Fibroblast of lung (primary cell): Measurements from ENCODE around the gene MRPS9. TPM values are rescaled to one million over a fixed set of nuclear protein-coding genes. Genes with fewer than 3 reads are reported as not detected.

Experiments
- DNase-seq, 2 donors: peaks; one replicate each; pipeline versions ENCODE4 v3.0.0 to v3.0.0-alpha.2; 2010; ENCODE audit warnings: low read depth in 2 of 2
- H2AFZ ChIP-seq: 2 replicates; pipeline ENCODE4 v1.5.1; 2012; ENCODE audit warnings: low read length, control low read depth, inconsistent platforms
- H3K27ac ChIP-seq: 2 replicates; pipeline ENCODE4 v1.5.1; 2011; ENCODE audit warnings: low read length, control low read depth; ENCODE audit not compliant: insufficient read depth
- H3K27me3 ChIP-seq: 2 replicates; pipeline ENCODE4 v1.5.1; 2011; ENCODE audit warnings: mild to moderate bottlenecking, low read length; ENCODE audit not compliant: control insufficient read depth, insufficient read depth
- H3K36me3 ChIP-seq: 2 replicates; pipeline ENCODE4 v1.5.1; 2011; ENCODE audit warnings: low read length; ENCODE audit not compliant: control insufficient read depth, insufficient read depth
- H3K4me1 ChIP-seq: 2 replicates; pipeline ENCODE4 v1.5.1; 2011; ENCODE audit warnings: low read length; ENCODE audit not compliant: control insufficient read depth, insufficient read depth; ENCODE audit errors: extremely low read depth
- H3K4me2 ChIP-seq: 2 replicates; pipeline ENCODE4 v1.5.1; 2011; ENCODE audit warnings: low read length, control low read depth; ENCODE audit not compliant: insufficient read depth; ENCODE audit errors: extremely low read depth
- H3K4me3 ChIP-seq, 4 experiments: fragments of 200-600 bp in 1 of 4; sonication (generic) in 1 of 4; replicated peaks in 1 of 4; 2 replicates each; pipeline ENCODE4 v1.5.1; 2011 to 2016; ENCODE audit warnings: low read length in 4 of 4, low read depth in 3 of 4, mild to moderate bottlenecking in 3 of 4, control low read depth in 2 of 4, inconsistent platforms in 1 of 4, mixed read lengths in 1 of 4; ENCODE audit not compliant: insufficient read depth in 1 of 4; ENCODE audit errors: control extremely low read depth in 1 of 4
- H3K79me2 ChIP-seq: 2 replicates; pipeline ENCODE4 v1.5.1; 2012; ENCODE audit warnings: mild to moderate bottlenecking, low read length, inconsistent platforms; ENCODE audit not compliant: control insufficient read depth, insufficient read depth
- H3K9ac ChIP-seq: 2 replicates; pipeline ENCODE4 v1.5.1; 2011; ENCODE audit warnings: mild to moderate bottlenecking, low read length, control low read depth; ENCODE audit not compliant: insufficient read depth
- H3K9me3 ChIP-seq: 2 replicates; pipeline ENCODE4 v1.5.1; 2012; ENCODE audit warnings: low read depth, low read length; ENCODE audit not compliant: control insufficient read depth, insufficient read depth
- H4K20me1 ChIP-seq: 2 replicates; pipeline ENCODE4 v1.5.1; 2011; ENCODE audit warnings: low read length; ENCODE audit not compliant: control insufficient read depth, insufficient read depth; ENCODE audit errors: extremely low read depth
- EZH2 ChIP-seq: IDR thresholded peaks from 2 replicates; pipeline ENCODE4 v1.5.1; 2012; ENCODE audit warnings: low read length, control low read depth, mild to moderate bottlenecking; ENCODE audit errors: missing control alignments
- polyA plus RNA-seq, 2 donors: library from polyadenylated mRNA; depleted of rRNA in 1 of 2; stranded (reverse) in 1 of 2; unstranded in 1 of 2; fragments of >200 nt; gene quantifications; 2 replicates each; pipeline ENCODE4 v1.2.1, GENCODE V29; 2011 to 2012; ENCODE audit warnings: missing spikeins in 1 of 2
- total RNA-seq: library from RNA; depleted of rRNA; stranded (reverse); fragments of >200 nt; gene quantifications from 2 replicates; pipeline ENCODE4 v1.2.1, GENCODE V29; 2014
- TF ChIP-seq, protein P1 (sequence below), 2 donors: IDR thresholded peaks in 1 of 2; conservative IDR thresholded peaks in 1 of 2; 1 replicate in 1 of 2; 2 replicates in 1 of 2; pipeline ENCODE4 v1.5.1; 2011 to 2012; ENCODE audit warnings: low read length in 2 of 2, control low read depth in 1 of 2, inconsistent platforms in 1 of 2, low read depth in 1 of 2, mild to moderate bottlenecking in 1 of 2

Gene MRPS9
- total and polyA plus RNA-seq, 2 donors (not counting 1 experiment from before 2014, with no cell fraction given), result 21.3 to 25.3 TPM

DNA sequence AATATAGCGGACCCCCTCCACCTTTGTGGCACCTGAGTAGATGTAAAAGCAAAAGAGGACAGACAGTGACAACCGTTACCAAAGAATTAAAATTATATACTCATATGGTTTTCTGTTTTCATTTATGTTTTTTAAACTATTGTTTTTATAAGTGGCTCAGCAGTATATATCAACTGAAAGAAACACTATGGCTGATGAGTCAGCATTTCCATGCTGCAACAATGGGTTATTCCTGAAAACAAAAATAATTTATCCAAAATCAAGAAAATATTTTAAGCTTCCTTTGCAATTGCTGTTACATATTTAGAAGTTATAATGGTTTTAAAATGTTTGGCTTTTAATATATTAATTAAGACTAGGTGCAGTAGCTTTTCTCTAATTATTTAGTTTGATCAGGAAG is 17.7 kb downstream of the MRPS9 start:
- no peak overlapping the region for H3K4me2 ChIP-seq
- no peak overlapping the region for H3K4me3 ChIP-seq
- no peak overlapping the region for H3K9ac ChIP-seq
- H3K27me3 ChIP-seq, result no peaks in the 10 kb centered on the region
- H3K79me2 ChIP-seq, result no peaks in the 10 kb centered on the region
- no peak overlapping the region for H2AFZ ChIP-seq
- TF ChIP-seq, protein P1, sequence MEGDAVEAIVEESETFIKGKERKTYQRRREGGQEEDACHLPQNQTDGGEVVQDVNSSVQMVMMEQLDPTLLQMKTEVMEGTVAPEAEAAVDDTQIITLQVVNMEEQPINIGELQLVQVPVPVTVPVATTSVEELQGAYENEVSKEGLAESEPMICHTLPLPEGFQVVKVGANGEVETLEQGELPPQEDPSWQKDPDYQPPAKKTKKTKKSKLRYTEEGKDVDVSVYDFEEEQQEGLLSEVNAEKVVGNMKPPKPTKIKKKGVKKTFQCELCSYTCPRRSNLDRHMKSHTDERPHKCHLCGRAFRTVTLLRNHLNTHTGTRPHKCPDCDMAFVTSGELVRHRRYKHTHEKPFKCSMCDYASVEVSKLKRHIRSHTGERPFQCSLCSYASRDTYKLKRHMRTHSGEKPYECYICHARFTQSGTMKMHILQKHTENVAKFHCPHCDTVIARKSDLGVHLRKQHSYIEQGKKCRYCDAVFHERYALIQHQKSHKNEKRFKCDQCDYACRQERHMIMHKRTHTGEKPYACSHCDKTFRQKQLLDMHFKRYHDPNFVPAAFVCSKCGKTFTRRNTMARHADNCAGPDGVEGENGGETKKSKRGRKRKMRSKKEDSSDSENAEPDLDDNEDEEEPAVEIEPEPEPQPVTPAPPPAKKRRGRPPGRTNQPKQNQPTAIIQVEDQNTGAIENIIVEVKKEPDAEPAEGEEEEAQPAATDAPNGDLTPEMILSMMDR (conservative IDR thresholded peaks at IDR 0.05 in 1 of 2, IDR thresholded peaks at IDR 0.05 in 1 of 2; ENCODE audit: low read depth in 1 of 2, low read length in 2 of 2), result no peak
- no peak for TF ChIP-seq EZH2
- H3K27ac ChIP-seq, result no peak overlapping the region
- H3K9me3 ChIP-seq, result no peaks in the 10 kb centered on the region
- DNase-seq, result no peak
- H3K4me1 ChIP-seq, result no peaks in the 10 kb centered on the region
- no peaks in the 10 kb centered on the region for H3K36me3 ChIP-seq
- no peaks in the 10 kb centered on the region for H4K20me1 ChIP-seq

DNA sequence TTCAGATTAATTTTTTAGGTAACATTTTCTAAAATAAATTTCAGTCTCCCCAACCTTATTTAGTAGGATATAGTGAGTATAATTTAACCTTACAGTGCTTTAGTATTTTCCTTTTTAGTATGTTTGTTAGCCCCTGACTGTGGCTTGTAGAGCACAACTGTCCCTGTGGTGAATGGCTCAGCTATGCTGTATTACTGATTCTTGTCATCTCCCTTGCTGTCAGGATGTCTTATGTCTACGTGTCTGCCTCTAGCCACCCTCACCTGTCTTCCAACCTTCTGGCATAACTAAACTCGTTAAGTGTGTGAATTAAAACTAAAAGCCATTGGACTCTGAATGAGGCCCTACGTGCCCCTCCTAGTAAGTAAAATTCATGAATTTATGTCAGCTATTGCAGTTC is 18.4 kb downstream of the MRPS9 start:
- H3K9ac ChIP-seq, result no peak overlapping the region
- H3K27me3 ChIP-seq, result no peaks in the 10 kb centered on the region
- no peak overlapping the region for H3K4me2 ChIP-seq
- H3K36me3 ChIP-seq, result no peaks in the 10 kb centered on the region
- TF ChIP-seq, protein P1 (conservative IDR thresholded peaks at IDR 0.05 in 1 of 2, IDR thresholded peaks at IDR 0.05 in 1 of 2; ENCODE audit: low read depth in 1 of 2, low read length in 2 of 2), result no peak
- TF ChIP-seq EZH2, result no peak
- no peak overlapping the region for H2AFZ ChIP-seq
- no peaks in the 10 kb centered on the region for H3K79me2 ChIP-seq
- no peaks in the 10 kb centered on the region for H3K9me3 ChIP-seq
- DNase-seq, result no peak
- H4K20me1 ChIP-seq, result no peaks in the 10 kb centered on the region
- H3K4me1 ChIP-seq, result no peaks in the 10 kb centered on the region
- H3K27ac ChIP-seq, result no peak overlapping the region
- no peak overlapping the region for H3K4me3 ChIP-seq

DNA sequence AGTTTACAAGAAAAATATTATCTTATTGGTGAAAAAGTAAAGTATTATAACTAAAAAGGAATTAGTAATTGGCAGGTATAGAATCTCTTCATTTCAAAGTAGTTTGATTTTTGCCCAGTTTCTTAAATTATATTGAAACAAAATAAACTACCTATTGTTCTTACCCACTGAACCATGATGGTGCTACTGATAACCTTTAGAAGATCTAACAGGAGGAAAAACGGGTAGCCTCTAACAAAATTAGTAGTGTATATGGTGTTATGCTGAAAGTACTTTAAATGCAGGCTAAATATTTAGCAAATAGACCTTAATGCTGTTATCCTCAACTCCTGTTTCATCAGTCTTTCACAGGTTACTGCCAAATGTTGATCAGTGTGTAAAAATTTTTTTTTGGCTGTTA is 19.1 kb downstream of the MRPS9 start:
- Histone ChIP-seq H3K4me2 (no peak overlapping the region), H3K79me2 (no peaks in the 10 kb centered on the region), H3K4me1 (no peaks in the 10 kb centered on the region), H2AFZ (no peak overlapping the region), H3K36me3 (no peaks in the 10 kb centered on the region), H3K27ac (no peak overlapping the region), H3K9ac (no peak overlapping the region), H3K27me3 (no peaks in the 10 kb centered on the region), H3K4me3 (no peak overlapping the region), H4K20me1 (no peaks in the 10 kb centered on the region), H3K9me3 (no peaks in the 10 kb centered on the region)
- no peak for TF ChIP-seq EZH2
- TF ChIP-seq, protein P1 (conservative IDR thresholded peaks at IDR 0.05 in 1 of 2, IDR thresholded peaks at IDR 0.05 in 1 of 2; ENCODE audit: low read depth in 1 of 2, low read length in 2 of 2), result no peak
- DNase-seq, result no peak
